ENCODE measurements around the gene PALB2.

GRCh38 chr16:23575834-23576233, 65.3 kb downstream of the PALB2 start:
- TF ChIP-seq CTCF (IDR thresholded peaks at IDR 0.05), result no peak
- TF ChIP-seq ZFX (IDR thresholded peaks at IDR 0.05; ENCODE audit: borderline replicate concordance), result no peak
